ENCODE data around the gene TBC1D5.
"Not testable (repeated sequence)": the region's sequence is repeated elsewhere in the genome, so short reads cannot be mapped to it uniquely, and the experiment has no call there.

Gene TBC1D5

DNA sequence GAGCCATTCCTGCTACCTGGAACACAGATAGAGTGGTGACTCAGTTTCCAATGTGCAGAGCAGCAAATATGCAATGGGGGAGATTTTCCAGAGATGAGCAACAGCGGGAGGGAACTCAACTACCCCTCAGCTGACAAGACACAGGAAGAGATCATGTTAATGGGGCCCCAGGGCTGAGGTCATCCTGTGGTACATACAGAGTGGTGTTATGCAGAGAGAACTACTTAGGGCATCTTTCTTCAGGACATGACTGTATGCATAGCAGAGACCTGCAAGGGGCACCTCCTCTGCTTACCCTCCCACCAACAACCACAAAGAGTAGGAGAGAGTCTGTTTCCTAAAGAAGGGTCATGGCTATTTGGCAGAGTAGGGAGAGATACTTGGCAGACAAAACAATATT, 6.8 kb upstream of the TBC1D5 start:
- DNase-seq (ENCODE audit: extremely low read depth in 1 of 2, low read depth in 1 of 2): peak in 1 of 2 donors; percentile 11

DNA sequence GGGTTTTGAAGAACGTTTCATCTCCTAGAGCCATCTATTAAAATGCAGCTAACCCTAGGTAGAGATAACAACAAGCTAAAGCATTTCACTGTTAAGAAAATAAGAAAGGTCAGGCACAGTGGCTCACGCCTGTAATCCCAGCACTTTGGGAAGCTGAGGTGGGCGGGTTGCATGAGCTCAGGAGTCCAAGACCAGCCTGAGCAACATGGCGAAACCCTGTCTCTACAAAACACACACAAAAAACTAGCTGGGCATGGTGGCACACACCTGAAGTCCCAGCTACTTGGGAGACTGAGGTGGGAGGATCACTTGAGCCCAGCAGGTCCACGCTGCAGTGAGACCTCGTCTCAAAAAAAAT, 5.4 kb upstream of the TBC1D5 start:
- DNase-seq (ENCODE audit: extremely low read depth in 1 of 2, low read depth in 1 of 2): no peak

DNA sequence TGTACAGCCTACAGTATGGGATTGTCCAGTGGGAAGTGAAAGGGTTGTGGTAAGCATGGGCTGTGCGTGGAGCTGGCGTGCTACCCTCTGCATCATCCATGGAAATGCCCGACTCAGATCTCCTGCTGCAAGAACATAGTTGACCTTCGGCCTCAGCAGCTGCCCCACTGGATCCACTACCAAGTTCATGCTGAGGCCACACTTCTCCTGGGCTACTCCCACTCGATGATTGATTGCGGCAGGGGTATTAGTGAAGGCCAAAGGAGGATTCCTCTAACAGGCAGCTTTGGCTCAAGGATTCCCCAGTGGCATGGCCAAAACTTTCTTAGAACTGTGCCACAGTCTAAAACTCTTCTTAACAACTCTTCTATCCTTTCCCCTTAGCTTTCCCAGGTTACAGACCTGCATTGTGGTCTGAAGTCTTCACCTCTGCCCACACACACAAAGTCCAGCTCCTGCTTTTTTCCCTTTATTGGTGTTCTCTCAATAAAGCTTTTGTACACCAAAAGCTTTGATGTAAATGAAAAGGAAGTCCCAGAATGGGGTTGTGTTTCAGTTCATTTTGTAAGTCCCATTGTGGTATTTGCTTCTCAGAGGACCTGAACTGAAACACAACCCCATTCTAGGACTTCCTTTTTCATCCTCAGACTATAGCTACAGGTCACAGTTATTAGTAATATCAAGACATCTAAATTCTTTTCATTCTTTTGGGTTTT, 4.9 kb upstream of the TBC1D5 start:
- DNase-seq (ENCODE audit: extremely low read depth in 1 of 2, low read depth in 1 of 2): no peak

DNA sequence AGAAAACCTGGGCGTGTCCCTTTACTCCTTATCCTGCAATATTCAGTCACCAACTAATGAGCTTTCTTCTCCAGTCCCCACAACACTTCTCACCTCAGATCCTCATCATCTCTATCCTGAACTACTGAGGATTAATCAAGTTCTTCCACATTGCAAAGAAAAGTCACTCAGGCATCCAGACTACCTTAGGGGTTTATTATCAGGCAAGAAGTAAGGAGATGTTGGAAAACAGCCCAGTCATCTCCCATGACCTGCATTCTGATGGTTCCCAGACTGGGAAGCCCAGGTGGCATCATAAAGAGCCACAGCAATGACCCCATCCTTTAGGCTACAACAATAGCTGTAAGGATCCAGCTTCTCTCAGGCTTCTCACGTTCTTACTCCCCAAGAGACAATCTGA, 3.5 kb upstream of the TBC1D5 start:
- DNase-seq (ENCODE audit: extremely low read depth in 1 of 2, low read depth in 1 of 2): no peak

DNA sequence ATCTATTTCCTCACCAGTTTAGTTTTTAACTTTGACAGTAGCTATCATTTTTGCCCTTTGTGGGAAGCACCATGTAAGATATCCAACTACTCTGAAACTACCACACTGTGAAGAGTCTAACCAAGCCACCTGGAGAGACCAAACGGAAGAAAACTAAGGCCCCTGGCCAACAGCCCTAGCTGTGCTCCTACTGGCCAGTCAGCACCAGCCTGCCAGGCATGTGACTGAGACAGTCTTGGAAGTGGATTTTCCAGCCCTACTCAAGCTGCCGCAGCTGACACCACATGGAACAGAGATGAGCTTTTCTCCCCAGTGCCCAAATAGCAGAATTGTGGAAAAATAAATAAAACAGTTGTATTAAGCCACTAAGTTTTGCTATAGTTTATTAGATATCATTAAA, 2.9 kb upstream of the TBC1D5 start:
- DNase-seq (ENCODE audit: extremely low read depth in 1 of 2, low read depth in 1 of 2): no peak

DNA sequence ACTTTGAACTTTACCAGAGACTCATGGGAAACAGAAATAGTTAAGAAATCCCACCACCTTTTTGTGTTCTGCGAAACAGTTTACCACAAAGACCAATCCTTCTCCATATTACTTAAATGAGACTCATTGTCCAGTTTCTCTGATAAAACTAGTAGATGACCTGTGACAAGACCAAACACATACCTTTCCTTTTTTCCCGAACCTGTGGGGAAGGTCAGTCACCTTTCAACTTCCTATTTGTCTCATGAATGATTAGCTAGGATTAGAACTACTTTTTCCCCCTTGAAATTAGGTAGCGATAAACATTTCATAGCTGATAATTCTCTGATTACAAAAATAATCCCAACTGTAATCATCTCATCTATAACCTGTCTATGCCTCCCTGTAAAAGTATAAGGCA, 2.3 kb upstream of the TBC1D5 start:
- no peak for DNase-seq (ENCODE audit: extremely low read depth in 1 of 2, low read depth in 1 of 2)

DNA sequence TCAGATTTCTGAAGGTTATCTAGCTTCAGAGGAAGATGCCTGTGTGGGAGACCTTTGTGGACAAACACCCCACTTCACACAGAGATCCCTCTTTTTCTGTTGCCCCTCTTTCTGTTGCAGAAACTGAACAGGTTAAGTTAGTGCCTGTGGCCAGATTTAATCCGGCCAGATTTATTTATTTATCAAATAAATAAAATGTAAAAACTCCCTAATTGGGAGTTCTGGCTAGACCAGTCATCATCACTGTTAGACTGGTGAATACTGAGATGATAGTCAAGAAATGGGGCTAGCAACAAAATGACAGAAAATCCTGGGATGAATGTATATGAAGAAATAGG, 1.2 kb upstream of the TBC1D5 start:
- no peak for DNase-seq (ENCODE audit: extremely low read depth in 1 of 2, low read depth in 1 of 2)

DNA sequence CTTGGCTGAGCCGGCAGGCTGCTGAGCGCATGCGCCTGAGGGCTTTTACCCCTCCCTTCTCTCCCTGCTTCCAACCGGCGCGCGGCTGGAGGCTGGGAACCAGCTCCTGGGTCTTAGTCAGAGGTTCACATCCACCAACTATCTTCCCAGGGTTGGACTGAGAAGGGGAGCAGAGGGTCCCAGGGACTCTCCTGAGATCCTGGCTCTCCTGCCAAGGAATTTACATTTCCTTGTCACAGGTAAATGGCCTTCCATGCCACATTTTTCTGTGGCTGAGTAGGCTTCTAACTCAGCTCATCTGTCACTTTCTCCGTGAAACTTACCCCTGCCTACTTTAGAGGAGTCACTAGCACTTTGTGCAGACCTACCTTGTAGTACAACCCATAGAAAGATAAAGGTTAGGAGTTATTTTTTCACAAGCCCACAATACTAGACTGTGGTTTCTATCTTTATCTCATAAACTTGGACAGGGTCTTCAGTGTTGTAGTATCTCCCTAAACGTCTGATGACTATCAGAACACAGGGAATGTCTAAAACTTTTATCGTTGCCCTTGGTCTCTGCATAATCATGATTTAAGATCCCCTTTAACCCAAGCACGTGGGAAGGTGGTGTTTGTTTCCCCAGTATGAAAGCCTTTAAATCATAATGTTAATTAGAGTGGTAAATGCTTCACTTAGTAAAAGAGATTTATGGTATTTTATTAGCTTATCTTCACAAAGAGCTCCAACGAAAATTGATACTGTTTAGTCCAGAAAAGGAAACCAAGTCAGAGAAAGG, 638 bp upstream of the TBC1D5 start:
- no peak for DNase-seq (ENCODE audit: extremely low read depth in 1 of 2, low read depth in 1 of 2)

DNA sequence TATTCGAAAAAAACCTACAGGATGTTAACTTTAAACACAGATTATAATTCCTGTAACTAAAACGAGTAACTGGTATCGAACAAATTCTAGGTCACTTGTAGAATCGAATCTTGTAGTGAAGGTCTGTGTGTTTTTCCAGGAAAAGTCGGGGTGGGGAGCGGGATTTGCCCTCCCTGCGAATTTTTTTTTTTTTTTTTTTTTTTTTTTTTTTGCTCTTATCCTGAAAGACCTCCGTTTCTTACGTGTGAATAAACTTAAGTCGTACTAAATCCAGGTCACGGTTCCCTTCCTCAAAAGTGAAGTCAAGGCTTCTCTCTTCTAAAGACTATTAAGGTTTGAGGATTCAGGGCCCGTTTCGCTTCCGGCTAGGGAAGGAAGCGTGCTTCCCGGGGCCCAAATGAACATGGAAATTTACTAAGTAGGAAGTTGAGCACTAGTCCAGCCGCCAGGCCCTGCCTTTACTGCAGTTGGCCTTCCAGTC, 770 bp downstream of the TBC1D5 start:
- no peak for DNase-seq (ENCODE audit: extremely low read depth in 1 of 2, low read depth in 1 of 2)

DNA sequence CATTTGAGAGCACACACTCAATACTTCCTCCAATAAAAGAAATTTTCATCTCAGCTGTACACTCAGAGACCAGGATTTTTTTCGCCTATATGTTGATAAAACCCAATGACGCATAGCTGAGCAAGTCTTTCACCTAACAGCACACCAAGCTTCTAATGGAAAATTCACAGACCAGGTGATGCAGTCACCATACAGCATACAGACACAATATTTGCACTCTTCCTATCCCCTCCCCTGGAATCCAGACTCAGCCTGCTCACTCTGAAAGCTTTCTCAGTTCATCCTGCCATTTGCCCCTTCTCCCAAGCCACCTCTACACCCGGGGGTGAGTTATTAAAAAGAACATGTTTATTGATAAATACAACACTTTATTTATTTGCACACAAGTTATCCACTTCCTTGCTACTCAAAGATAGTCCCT, 1.7 kb downstream of the TBC1D5 start:
- DNase-seq (ENCODE audit: extremely low read depth in 1 of 2, low read depth in 1 of 2): no peak

DNA sequence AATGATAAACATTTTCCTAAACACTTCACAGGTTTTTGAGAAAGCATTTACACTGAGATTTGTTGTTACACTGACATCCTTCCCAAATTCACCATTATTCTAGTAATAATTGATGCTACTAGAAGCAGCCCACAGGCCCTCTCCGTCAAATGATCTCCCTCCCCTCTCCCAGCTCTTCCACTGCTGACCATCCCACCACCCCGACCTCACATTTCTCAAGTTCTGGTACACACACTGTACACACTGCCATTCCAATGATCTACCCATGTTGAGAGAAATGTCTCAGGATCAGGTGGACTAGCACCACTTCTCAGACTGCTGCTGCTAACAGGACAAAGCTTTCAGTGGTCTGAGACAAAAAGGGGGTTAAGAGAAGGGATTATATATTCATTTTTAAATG, 3.5 kb downstream of the TBC1D5 start:
- no peak for DNase-seq (ENCODE audit: extremely low read depth in 1 of 2, low read depth in 1 of 2)

DNA sequence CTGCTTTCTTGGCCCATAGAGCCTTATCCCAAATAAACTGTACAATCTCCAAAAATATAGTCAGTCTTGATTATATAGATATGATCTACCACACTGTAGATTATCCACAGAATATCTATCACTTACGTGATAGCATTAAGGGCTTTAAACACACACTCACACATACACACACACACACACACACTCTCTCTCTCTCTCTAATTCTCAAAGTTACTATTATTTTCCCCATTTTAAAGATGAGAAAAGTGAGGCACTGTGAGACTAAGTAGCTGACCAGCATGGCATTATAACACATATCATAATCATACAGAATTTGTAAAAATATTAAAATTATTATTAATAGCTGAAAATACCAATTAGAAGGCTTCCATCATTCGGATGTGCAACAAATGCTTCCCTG, 4.2 kb downstream of the TBC1D5 start:
- no peak for DNase-seq (ENCODE audit: extremely low read depth in 1 of 2, low read depth in 1 of 2)

DNA sequence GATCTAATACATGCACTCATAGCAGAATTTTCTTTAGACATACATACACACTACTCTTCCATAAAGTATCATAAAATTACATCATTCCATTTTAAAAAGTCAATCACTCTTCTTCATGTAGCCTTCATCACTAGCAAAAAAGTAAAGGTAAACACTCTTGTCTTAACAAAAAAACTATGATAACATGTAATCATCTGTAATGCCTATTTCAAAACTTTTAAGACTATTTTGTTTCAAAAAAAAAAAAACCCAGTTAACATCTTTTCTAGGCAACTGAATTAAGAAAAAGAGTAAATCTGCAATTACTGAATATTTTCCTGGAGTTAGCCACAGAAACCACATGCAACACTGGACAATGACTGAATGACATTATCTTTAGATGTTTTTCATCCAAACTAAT, 4.8 kb downstream of the TBC1D5 start:
- DNase-seq (ENCODE audit: extremely low read depth in 1 of 2, low read depth in 1 of 2): no peak

DNA sequence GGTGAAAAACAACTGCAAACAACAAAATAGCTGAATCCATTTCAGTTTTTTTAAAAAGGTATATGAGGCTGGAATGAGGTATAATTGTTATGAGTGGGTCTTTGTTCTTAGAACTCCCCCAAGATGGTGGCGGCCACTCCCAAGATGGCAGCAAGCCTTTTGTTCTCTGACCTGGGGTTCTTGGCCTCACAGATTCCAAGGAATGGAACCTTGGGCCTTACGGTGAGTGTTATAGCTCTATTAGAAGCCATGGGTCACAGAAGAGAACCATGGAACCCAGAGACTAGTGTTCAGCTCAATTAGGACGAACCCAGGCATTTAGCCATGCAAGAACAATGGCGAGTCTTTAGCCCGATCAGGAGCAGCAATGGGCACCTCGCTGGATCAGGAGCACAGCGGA, 7.1 kb downstream of the TBC1D5 start:
- not testable (repeated sequence) for DNase-seq (ENCODE audit: extremely low read depth in 1 of 2, low read depth in 1 of 2)

DNA sequence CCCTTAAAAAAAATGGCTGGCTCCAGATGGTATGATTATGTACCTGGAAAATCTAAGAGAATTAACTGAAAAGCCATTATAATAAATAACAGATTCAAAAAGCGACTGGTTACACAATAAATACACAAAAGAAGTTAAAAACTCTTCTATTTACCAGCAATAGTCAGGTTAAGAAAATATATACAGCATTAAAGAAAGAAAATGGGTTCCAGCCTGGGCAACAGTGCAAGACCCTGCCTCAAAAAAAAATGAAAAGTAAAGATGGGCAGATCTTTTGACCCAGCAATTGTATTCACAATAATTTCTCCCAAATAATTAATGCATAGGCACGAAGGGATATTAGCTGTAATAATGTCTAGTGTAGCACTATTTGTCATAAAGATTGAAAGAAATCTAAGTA, 8.7 kb downstream of the TBC1D5 start:
- DNase-seq (ENCODE audit: extremely low read depth in 1 of 2, low read depth in 1 of 2): no peak

DNA sequence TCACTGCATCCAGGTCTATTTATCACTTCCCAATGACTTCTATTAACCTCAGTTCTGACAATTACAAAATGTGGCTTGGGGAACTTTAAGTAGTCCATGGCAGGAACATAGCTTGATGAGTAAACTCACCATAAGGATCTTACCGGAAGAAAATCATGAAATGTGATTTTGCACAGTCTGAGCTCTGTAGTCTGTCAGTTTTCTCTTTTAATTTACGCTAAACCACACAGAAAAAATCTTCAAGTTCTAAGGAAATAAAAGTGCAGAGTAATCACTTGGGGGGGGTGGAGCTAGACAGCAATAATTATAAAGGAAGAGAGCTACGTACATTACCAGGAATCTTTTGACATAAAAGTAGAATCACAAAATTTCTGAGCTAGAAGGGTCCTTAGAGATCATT, 9.2 kb downstream of the TBC1D5 start:
- no peak for DNase-seq (ENCODE audit: extremely low read depth in 1 of 2, low read depth in 1 of 2)

DNA sequence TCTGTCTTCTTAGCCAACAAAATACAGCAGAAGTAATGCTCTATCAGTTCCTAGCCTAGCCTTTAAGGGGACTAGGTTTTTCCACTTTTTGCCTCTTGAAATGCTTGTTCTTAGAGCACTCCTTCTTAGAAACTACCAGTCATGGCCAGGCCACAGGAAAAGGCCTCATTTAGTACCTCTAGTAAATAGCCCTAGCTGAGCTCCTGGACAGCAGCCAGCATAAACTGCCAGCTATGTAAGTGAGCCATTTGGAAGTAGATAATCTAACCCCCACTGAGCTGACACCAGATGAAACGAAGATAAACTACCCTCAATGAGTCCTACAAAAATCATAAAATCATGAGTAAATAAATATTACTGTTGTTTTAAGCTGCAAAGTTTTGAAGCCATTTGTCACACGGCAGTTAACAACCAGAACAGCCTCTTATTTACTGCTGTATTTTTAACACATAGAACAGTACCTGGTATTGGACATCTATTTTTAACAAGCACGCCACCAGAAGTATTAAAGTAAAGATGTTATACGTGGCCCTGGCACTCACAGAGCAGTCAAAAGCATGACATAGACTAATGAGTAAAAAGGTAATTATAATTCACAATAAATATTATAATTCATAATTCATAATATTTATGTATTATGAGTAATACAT, 12.0 kb downstream of the TBC1D5 start:
- DNase-seq (ENCODE audit: extremely low read depth in 1 of 2, low read depth in 1 of 2): no peak

DNA sequence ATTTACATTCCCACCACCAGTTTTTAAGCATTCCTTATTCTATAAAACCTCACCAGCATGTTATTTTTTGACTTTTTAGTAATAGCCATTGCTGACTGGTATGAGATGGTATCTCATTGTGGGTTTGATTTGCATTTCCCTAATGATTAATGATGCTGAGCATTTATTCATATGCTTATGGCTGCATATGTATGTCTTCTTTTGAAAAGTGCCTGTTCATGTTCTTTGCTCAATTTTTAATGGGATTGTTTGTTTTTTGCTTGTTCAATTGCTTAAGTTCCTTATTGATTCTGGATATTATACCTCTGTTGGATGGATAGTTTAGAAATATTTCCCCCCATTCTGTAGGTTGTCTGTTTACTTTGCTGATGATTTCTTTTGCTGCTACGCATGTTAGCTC, 16.1 kb downstream of the TBC1D5 start:
- no peak for DNase-seq (ENCODE audit: extremely low read depth in 1 of 2, low read depth in 1 of 2)

DNA sequence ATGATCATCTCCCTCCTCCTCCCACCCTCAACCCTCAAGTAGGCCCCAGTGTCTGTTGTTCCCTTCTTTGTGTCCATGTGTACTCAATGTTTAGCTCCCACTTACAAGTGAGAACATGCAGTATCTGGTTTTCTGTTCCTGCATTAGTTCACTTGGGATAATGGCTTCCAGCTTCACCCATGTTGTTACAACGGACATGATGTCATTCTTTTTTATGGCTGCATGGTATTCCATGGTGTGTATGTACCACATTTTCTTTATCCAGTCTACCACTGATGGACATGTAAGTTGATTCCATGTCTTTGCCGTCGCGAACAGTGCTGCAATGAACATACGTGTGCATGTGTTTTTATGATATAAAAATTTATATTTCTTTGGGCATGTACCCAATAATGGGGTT, 16.6 kb downstream of the TBC1D5 start:
- DNase-seq (ENCODE audit: extremely low read depth in 1 of 2, low read depth in 1 of 2): not testable (repeated sequence)

DNA sequence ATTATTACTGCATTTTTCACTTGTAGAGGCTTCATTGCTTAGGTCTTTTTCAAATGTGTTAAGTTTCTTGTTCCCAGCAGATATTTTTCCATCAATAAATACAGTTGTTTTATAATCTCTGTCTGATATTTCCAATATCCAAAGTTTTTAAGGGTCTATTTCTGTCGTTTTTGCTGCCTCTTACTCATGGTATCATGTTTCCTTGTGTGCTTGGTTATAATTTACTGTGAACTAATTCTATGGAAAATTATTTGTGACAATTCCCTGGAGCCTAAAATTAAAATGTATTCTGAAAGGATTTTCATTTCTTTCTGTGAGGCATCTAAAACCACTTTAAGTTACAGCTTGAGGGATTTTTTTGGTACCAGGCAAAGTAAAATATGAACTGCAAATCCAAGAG, 17.5 kb downstream of the TBC1D5 start:
- DNase-seq (ENCODE audit: extremely low read depth in 1 of 2, low read depth in 1 of 2): no peak

DNA sequence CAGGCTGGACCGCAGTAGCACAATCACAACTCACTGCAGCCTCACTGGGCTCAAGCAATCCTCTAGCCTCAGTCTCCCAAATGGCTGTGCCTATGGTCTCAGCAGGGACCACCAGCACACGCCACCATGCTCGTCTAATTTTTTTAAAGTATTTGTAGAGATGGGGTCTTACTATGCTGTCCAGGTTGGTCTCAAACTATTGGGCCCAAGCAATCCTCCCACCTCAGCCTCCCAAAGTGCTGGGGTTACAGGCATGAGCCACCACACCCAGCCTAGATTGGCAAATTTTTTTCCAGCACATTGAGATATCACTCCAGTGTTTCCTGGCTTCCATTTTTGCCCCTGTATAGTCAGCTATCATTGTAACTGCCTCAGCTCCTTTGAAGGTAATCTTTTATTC, 18.3 kb downstream of the TBC1D5 start:
- no peak for DNase-seq (ENCODE audit: extremely low read depth in 1 of 2, low read depth in 1 of 2)

DNA sequence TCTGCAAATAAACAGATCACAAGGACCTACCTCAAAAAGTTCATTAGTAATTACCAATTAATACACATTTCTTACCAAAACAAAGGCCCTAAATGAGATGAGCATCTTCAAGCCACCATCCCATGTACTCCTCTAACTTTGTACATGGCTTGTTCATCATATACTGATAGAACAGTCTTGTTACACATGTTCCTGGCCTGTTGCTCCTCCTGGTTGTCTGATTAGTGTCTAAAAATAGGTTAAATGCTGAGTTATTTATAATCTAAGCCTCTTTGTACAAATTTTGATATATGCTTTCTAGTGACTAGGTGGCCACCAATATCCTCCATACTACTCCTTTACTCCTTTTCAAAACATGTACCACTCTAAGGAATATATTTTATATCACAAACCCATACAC, 25.0 kb downstream of the TBC1D5 start:
- no peak for DNase-seq (ENCODE audit: extremely low read depth in 1 of 2, low read depth in 1 of 2)

All from stimulated activated CD8-positive, alpha-beta memory T cell treated with anti-CD3 and anti-CD28 coated beads, Interleukin-7, amount 100 ng/mL, for 48 hours (primary cell).